ENCODE results near the gene PPT2.

DNA sequence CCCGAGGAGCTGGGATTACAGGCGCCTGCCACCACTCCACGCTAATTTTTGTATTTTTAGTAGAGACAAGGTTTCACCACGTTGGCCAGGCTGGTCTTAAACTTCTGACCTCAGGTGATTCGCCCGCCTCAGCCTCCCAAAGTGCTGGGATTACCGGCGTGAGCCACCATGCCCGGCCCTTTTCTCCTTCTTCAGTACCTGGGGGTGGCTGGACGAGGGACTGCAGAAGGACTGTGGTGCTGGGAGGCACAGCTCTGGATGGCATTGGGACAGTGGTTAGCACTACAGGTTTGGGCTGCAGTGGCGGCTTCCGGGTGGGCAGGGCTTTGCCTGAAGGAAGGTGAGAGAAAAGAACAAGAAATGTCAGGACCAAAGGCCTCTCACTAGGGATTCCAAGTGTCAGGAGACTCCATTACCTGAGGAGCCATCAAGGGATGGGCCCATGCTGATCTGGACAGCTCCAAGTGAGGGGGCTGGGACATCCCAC, 33.3 kb upstream of the PPT2 start:
- TF ChIP-seq, protein P1, sequence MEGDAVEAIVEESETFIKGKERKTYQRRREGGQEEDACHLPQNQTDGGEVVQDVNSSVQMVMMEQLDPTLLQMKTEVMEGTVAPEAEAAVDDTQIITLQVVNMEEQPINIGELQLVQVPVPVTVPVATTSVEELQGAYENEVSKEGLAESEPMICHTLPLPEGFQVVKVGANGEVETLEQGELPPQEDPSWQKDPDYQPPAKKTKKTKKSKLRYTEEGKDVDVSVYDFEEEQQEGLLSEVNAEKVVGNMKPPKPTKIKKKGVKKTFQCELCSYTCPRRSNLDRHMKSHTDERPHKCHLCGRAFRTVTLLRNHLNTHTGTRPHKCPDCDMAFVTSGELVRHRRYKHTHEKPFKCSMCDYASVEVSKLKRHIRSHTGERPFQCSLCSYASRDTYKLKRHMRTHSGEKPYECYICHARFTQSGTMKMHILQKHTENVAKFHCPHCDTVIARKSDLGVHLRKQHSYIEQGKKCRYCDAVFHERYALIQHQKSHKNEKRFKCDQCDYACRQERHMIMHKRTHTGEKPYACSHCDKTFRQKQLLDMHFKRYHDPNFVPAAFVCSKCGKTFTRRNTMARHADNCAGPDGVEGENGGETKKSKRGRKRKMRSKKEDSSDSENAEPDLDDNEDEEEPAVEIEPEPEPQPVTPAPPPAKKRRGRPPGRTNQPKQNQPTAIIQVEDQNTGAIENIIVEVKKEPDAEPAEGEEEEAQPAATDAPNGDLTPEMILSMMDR (IDR thresholded peaks at IDR 0.05), result no peak
- TF ChIP-seq POLR2A (IDR thresholded peaks at IDR 0.05), result no peak

All from uterus (tissue), 2 donors.